ENCODE data around the gene SAP30. TPM values are rescaled to one million over a fixed set of nuclear protein-coding genes. Genes with fewer than 3 reads are reported as not detected.

SAP30 gene
- total and polyA plus RNA-seq, 9 of the 15 experiments (the other 6 are each of a cell fraction or from before 2014, with no cell fraction given), result 5.9 to 51.1 (median 32.6) TPM

GRCh38 chr4:173370477-173371291 lies at the start of gene SAP30 (continued):
- TF ChIP-seq ZBTB33 (CRISPR knock-in tag; IDR thresholded peaks at IDR 0.05) (no peak), ETV5 (CRISPR knock-in tag; IDR thresholded peaks at IDR 0.05; ENCODE audit: low read depth) (no peak), ZFP36 (IDR thresholded peaks at IDR 0.05; ENCODE audit: low read depth, low read length, partially characterized antibody) (no peak), RNF219 (CRISPR knock-in tag; IDR thresholded peaks at IDR 0.05) (no peak), THRB (CRISPR knock-in tag; conservative IDR thresholded peaks at IDR 0.05) (no peak), ZNF764 (CRISPR knock-in tag; IDR thresholded peaks at IDR 0.05; ENCODE audit: low read depth) (no peak), ZNF717 (CRISPR knock-in tag; IDR thresholded peaks at IDR 0.05) (no peak), BDP1 (IDR thresholded peaks at IDR 0.05; ENCODE audit: insufficient read depth, insufficient read length) (no peak), C11orf30 (IDR thresholded peaks at IDR 0.05; ENCODE audit: low read depth) (no peak), RERE (CRISPR knock-in tag; IDR thresholded peaks at IDR 0.05; ENCODE audit: borderline replicate concordance) (no peak), HMGXB4 (CRISPR knock-in tag; IDR thresholded peaks at IDR 0.05) (no peak), YBX1 (IDR thresholded peaks at IDR 0.05) (no peak), ZNF324 (CRISPR knock-in tag; IDR thresholded peaks at IDR 0.05) (no peak), SMARCE1 (IDR thresholded peaks at IDR 0.05) (no peak), ZNF41 (CRISPR knock-in tag; conservative IDR thresholded peaks at IDR 0.05) (no peak)
